K562 (cell line): ENCODE measurements around the gene PRCC. TPM values are rescaled to one million over a fixed set of nuclear protein-coding genes. Genes with fewer than 3 reads are reported as not detected.

ENCODE experiments used
- ATAC-seq: fragments of 200-7000 bp; cut with Tn5 transposase; 3 replicates; pipeline ENCODE4 v1.9.1; 2020; ENCODE audit warnings: moderate library complexity
- BruUV-seq: library from RNA; stranded (reverse); fragments of 400-500 nt; replicated peaks from 2 replicates; lab custom pipeline; 2021; lab: Mats Ljungman, UMichigan
- CTCF ChIA-PET: fragments of 300-600 bp; formaldehyde crosslinking; extraction: SDS; loops from one replicate; lab custom pipeline; 2021; ENCODE audit warnings: low intra/inter-chr PET ratio; lab: Yijun Ruan, JAX
- POLR2A ChIA-PET: fragments of 300-600, 350-650 bp; sonication (Branson Sonifier 250); formaldehyde crosslinking; extraction: SDS; loops from one replicate; lab custom pipeline; 2021; ENCODE audit warnings: antibody characterized with exemption, inconsistent platforms; lab: Yijun Ruan, JAX
- DNase-seq, 4 experiments: peaks; one replicate each; pipeline versions ENCODE4 v3.0.0 to v3.0.0-alpha.2; 2011 to 2018; ENCODE audit warnings: low spot score in 3 of 4, mixed read lengths in 3 of 4; ENCODE audit errors: extremely low read depth in 1 of 4
- FAIRE-seq: peaks from 2 replicates; lab custom pipeline; 2011; peaks lifted over from hg19 to GRCh38; lab: Jason Lieb, UNC
- H2AFZ ChIP-seq: 2 replicates; pipeline ENCODE4 v1.6.0; 2011; ENCODE audit warnings: low read depth, low read length, control low read depth, inconsistent platforms
- H3K27ac ChIP-seq: fragments of 200-600 bp; 3 replicates; pipeline ENCODE4 v1.8.0; 2011; ENCODE audit warnings: low read depth, mild to moderate bottlenecking, control low read depth, inconsistent platforms, low read length, moderate library complexity, mixed read lengths; ENCODE audit errors: extremely low read depth
- H3K27me3 ChIP-seq, 2 experiments: fragments of 300-600 bp in 1 of 2; 2 replicates in 1 of 2; 3 replicates in 1 of 2; pipeline versions ENCODE4 v1.6.0 to v1.8.0; 2011; ENCODE audit warnings: inconsistent platforms in 2 of 2, low read length in 2 of 2, mild to moderate bottlenecking in 1 of 2, mixed read lengths in 1 of 2, moderate library complexity in 1 of 2; ENCODE audit not compliant: control insufficient read depth in 2 of 2, insufficient read depth in 2 of 2
- H3K36me3 ChIP-seq: fragments of 300-600 bp; 3 replicates; pipeline ENCODE4 v1.8.0; 2011; ENCODE audit warnings: mild to moderate bottlenecking, low read length, inconsistent platforms; ENCODE audit not compliant: control insufficient read depth, insufficient read depth
- H3K4me1 ChIP-seq, 2 experiments: fragments of 200-600 bp in 1 of 2; replicated peaks in 1 of 2; 2 replicates in 1 of 2; 3 replicates in 1 of 2; pipeline versions ENCODE4 v1.5.1 to v1.8.0; 2011; ENCODE audit warnings: inconsistent platforms in 2 of 2, low read length in 2 of 2, mild to moderate bottlenecking in 1 of 2, mixed read lengths in 1 of 2, moderate library complexity in 1 of 2; ENCODE audit not compliant: control insufficient read depth in 2 of 2, insufficient read depth in 2 of 2
- H3K4me2 ChIP-seq: 2 replicates; pipeline ENCODE4 v1.6.1; 2011; ENCODE audit warnings: low read length, control low read depth, inconsistent platforms, mixed read lengths; ENCODE audit not compliant: insufficient read depth
- H3K4me3 ChIP-seq: fragments of 200-600 bp; sonication (generic), shearing (Covaris generic); 2 replicates; pipeline ENCODE4 v1.5.1; 2016; ENCODE audit warnings: control low read depth, inconsistent platforms
- H3K79me2 ChIP-seq: fragments of 200-600 bp; 3 replicates; pipeline ENCODE4 v1.8.0; 2011; ENCODE audit warnings: low read length, inconsistent platforms; ENCODE audit not compliant: control insufficient read depth, insufficient read depth
- H3K9ac ChIP-seq, 2 experiments: 2 replicates each; pipeline versions ENCODE4 v1.6.0 to v1.6.1; 2011; ENCODE audit warnings: low read depth in 2 of 2, low read length in 2 of 2, control low read depth in 1 of 2, inconsistent platforms in 1 of 2, mild to moderate bottlenecking in 1 of 2, mixed read lengths in 1 of 2; ENCODE audit not compliant: insufficient read depth in 1 of 2
- H3K9me1 ChIP-seq: one replicate; pipeline ENCODE4 v1.6.0; 2011; ENCODE audit warnings: inconsistent platforms, mild to moderate bottlenecking, low read length, moderate library complexity; ENCODE audit not compliant: control insufficient read depth, insufficient read depth
- H3K9me3 ChIP-seq: replicated peaks from 2 replicates; pipeline ENCODE4 v1.5.1; 2011; ENCODE audit warnings: low read depth, low read length, inconsistent platforms; ENCODE audit not compliant: control insufficient read depth, insufficient read depth
- H4K20me1 ChIP-seq: replicated peaks from 2 replicates; pipeline ENCODE4 v1.6.1; 2011; ENCODE audit warnings: low read length, inconsistent platforms, mixed read lengths; ENCODE audit not compliant: control insufficient read depth, insufficient read depth
- CEBPG ChIP-seq, 3 experiments: fragments of 200-800 bp in 1 of 3; sonication (Bioruptor generic) in 1 of 3; sonication (generic) in 1 of 3; formaldehyde crosslinking in 1 of 3; IDR thresholded peaks in 2 of 3; conservative IDR thresholded peaks in 1 of 3; 2 replicates each; pipeline versions ENCODE4 v1.6.1 to v1.8.0; 2016 to 2022; ENCODE audit warnings: missing compliant biosample characterization in 2 of 3, missing genetic modification characterization in 2 of 3, mild to moderate bottlenecking in 1 of 3, missing genetic modification reagents in 1 of 3
- CSDE1 ChIP-seq, 2 experiments: fragments of 450-650 bp; IDR thresholded peaks; 2 replicates each; pipeline ENCODE4 v1.6.1; 2016; ENCODE audit warnings: mild to moderate bottlenecking in 1 of 2
- EP400 ChIP-seq: fragments of 450-650 bp; IDR thresholded peaks from 2 replicates; pipeline ENCODE4 v1.6.1; 2017; ENCODE audit warnings: antibody characterized with exemption, mild to moderate bottlenecking, moderate library complexity
- GMEB1 ChIP-seq: fragments of 250-450 bp; sonication (Bioruptor Pico); IDR thresholded peaks from 2 replicates; pipeline ENCODE4 v1.4.0; 2020; ENCODE audit warnings: mild to moderate bottlenecking
- HINFP ChIP-seq: fragments of 450-650 bp; conservative IDR thresholded peaks from 2 replicates; pipeline ENCODE4 v1.6.1; 2016; ENCODE audit warnings: missing genetic modification characterization, low read depth, mild to moderate bottlenecking, control low read depth, missing compliant biosample characterization
- HLTF ChIP-seq: fragments of 450-650 bp; IDR thresholded peaks from 2 replicates; pipeline ENCODE4 v1.6.1; 2016
- JUN ChIP-seq, 2 experiments: sonication (generic) in 1 of 2; formaldehyde crosslinking in 1 of 2; IDR thresholded peaks; 2 replicates each; pipeline versions ENCODE4 v1.6.1 to v1.8.0; 2012 to 2022; ENCODE audit warnings: borderline replicate concordance in 2 of 2, mild to moderate bottlenecking in 2 of 2, improper control_type of control experiment in 1 of 2, low read depth in 1 of 2, low read length in 1 of 2, missing genetic modification reagents in 1 of 2
- PTTG1 ChIP-seq: fragments of 450-650 bp; IDR thresholded peaks from 2 replicates; pipeline ENCODE4 v1.6.1; 2016; ENCODE audit warnings: low read depth, mild to moderate bottlenecking, missing genetic modification characterization, missing compliant biosample characterization
- RUNX1 ChIP-seq: sonication (generic); IDR thresholded peaks from 2 replicates; pipeline ENCODE4 v1.6.1; 2016; ENCODE audit warnings: antibody characterized with exemption, low read depth
- SIN3B ChIP-seq: fragments of 450-650 bp; IDR thresholded peaks from 2 replicates; pipeline ENCODE4 v1.6.1; 2017; ENCODE audit warnings: low read depth, mild to moderate bottlenecking, moderate library complexity
- SNRNP70 ChIP-seq: fragments of 200-400 bp; formaldehyde crosslinking; optimal IDR thresholded peaks from 2 replicates; pipeline ENCODE3; 2017; ENCODE audit warnings: low read depth, low read length
- SOX6 ChIP-seq: fragments of 450-650 bp; IDR thresholded peaks from 2 replicates; pipeline ENCODE4 v1.6.1; 2014; ENCODE audit warnings: mild to moderate bottlenecking
- TGIF2 ChIP-seq: sonication (generic); formaldehyde crosslinking; IDR thresholded peaks from 2 replicates; pipeline ENCODE4 v1.8.1; 2022; ENCODE audit warnings: mild to moderate bottlenecking, missing genetic modification reagents, moderate library complexity
- YBX1 ChIP-seq: fragments of 450-650 bp; IDR thresholded peaks from 2 replicates; pipeline ENCODE4 v1.7.1; 2016; ENCODE audit warnings: mild to moderate bottlenecking
- ZFX ChIP-seq: sonication (generic); formaldehyde crosslinking; IDR thresholded peaks from 2 replicates; pipeline ENCODE4 v1.8.0; 2022; ENCODE audit warnings: mild to moderate bottlenecking, missing genetic modification reagents, moderate library complexity
- ZNF449 ChIP-seq: fragments of 250-450 bp; sonication (Bioruptor Pico); IDR thresholded peaks from 2 replicates; pipeline ENCODE4 v1.8.0; 2022; ENCODE audit warnings: moderate library complexity, mild to moderate bottlenecking, inconsistent platforms
- WGBS: fragments of 100-300 bp; shearing (Covaris generic); methylation state at CpG from one replicate; pipeline ENCODE4 v1.1.6; 2016; ENCODE audit warnings: low coverage, mixed read lengths; ENCODE audit not compliant: insufficient coverage; ENCODE audit errors: missing lambda C conversion rate; 5-methylcytosine and 5-hydroxymethylcytosine counted together
- in situ Hi-C: fragments of 300-500 bp; cut with MboI; formaldehyde crosslinking; loops from 4 replicates; pipeline ENCODE4 v1.15.0; 2018; ENCODE audit warnings: inconsistent platforms, mixed read lengths
- intact Hi-C: fragments of 100-400 bp; cut with micrococcal nuclease; formaldehyde crosslinking; loops from 2 replicates; pipeline ENCODE4 v1.14.2; 2022
- polyA plus RNA-seq, 8 experiments: library from polyadenylated mRNA; depleted of rRNA in 4 of 8; stranded (reverse) in 5 of 8; unstranded in 3 of 8; fragments of >200 nt; fragmentation: Nextera tagmentation in 2 of 8; fragmentation: Illumina TruSeq in 1 of 8; extraction: Ambion mirVana in 2 of 8; extraction: Trizol in 1 of 8; gene quantifications; 2 replicates each; pipeline versions ENCODE4 v1.2.1 to v1.2.3, GENCODE V29; 2011 to 2014; ENCODE audit warnings: inconsistent platforms in 1 of 8, missing spikeins in 1 of 8
- total RNA-seq, 7 experiments: library from RNA; depleted of rRNA in 6 of 7; stranded (reverse); fragments of >200 nt in 6 of 7; fragmentation: Illumina TruSeq in 2 of 7; extraction: Trizol in 2 of 7; gene quantifications; 2 replicates each; pipeline versions ENCODE4 v1.2.1 to v1.2.3, GENCODE V29; 2011 to 2021; ENCODE audit warnings: low replicate concordance in 1 of 7

The PRCC gene
- total and polyA plus RNA-seq, 9 of the 15 experiments (the other 6 are each of a cell fraction or from before 2014, with no cell fraction given) = 23.9 to 201 (median 41.1) TPM

- ATAC-seq (no peak), DNase-seq (no peak), FAIRE-seq (no peak)
- ChIA-PET POLR2A (interaction anchor here (0.7 to 0.8 kb wide), 2 partner anchors 16 to 23 kb away, joined by 3 read pairs; no protein-coding TSS in a partner anchor), CTCF (interaction anchor here (1.3 kb wide), 1 partner anchor 24 kb away, joined by 4 read pairs; the partner anchor contains the start of gene NTRK1)
- Histone ChIP-seq H3K9me1 (no peaks in the 10 kb centered on the region), H3K36me3 (no peaks in the 10 kb centered on the region), H2AFZ (no peak overlapping the region), H3K4me1 (peaks cover 6 to 8% of the 10 kb centered on the region in 2 experiments; a peak in 4 of 5 replicates), H4K20me1 (no peaks in the 10 kb centered on the region), H3K4me3 (no peak overlapping the region), H3K9ac (0 out of 4 replicates have a peak overlapping the region, but pooled peaks of 1 of the 2 experiments have one; percentile 22), H3K4me2 (peak overlapping the region; percentile 3; the same call in 1 of the 2 replicates), H3K27ac (no peak overlapping the region), H3K27me3 (peaks cover 16 to 17% of the 10 kb centered on the region in 2 experiments; a peak in 4 of 5 replicates), H3K9me3 (no peaks in the 10 kb centered on the region), H3K79me2 (no peaks in the 10 kb centered on the region)
- no TSS peak for BruUV-seq
- intact Hi-C loops (no loop called here), in situ Hi-C loops (no loop called here)
- 13% methylated on average over 4 of the region's 4 CpGs for WGBS
- TF ChIP-seq SIN3B (no peak), HINFP (no peak), CSDE1 (IDR thresholded peaks at IDR 0.05) (no peak), YBX1 (no peak), TGIF2 (no peak), GMEB1 (CRISPR knock-in tag) (no peak), PTTG1 (tag) (no peak), CEBPG (CRISPR knock-in tag; IDR thresholded peaks at IDR 0.05) (no peak), CEBPG (tag; conservative IDR thresholded peaks at IDR 0.05 in 1 of 2, IDR thresholded peaks at IDR 0.05 in 1 of 2) (no peak), SNRNP70 (no peak), ZFX (CRISPR knock-in tag) (no peak), HLTF (no peak), ZNF449 (CRISPR knock-in tag) (no peak), SOX6 (no peak), EP400 (no peak), JUN (IDR thresholded peaks at IDR 0.05; ENCODE audit: borderline replicate concordance, low read depth, low read length) (no peak), JUN (CRISPR knock-in tag; IDR thresholded peaks at IDR 0.05; ENCODE audit: borderline replicate concordance) (no peak), RUNX1 (no peak)
Measured at GRCh38 chr1:156836892-156837291, 69.6 kb downstream of the PRCC start.
